ENCODE results near the gene SETD3.
A peak's percentile ranks its signal among the peaks of the same experiment; 100 is the strongest.

SETD3 gene

GRCh38 chr14:99479906-99480869 is at the start of gene SETD3:
SETD3 (minus strand) TSS chr14:99480859; CDS start chr14:99465805, 15,054 bp downstream.
- DNase-seq: peak; percentile 27

DNA sequence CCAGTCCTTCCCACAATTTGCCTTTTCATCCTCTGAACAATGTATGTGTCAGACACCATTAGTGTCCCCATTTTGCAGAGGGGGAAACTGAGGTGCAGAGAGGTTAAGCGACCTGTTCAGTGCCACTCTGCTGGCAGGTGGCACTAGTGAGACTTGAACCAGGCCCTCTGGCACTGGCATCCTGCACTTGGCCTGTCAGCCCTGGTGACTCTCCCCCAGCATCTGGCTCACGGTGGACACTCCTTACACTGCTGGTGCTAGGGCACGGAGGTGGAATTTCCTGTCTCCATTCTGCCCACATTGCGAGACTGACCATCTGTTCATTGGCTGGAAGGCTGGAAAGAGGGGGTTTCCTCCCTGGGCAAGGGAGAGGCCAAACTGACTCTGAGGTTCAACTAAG is 49.2 kb upstream of the SETD3 start:
- DNase-seq: no peak

GRCh38 chr14:99527427-99528076 is 46.9 kb upstream of the SETD3 start:
- no peak for DNase-seq

- DNase-seq: no peak
These were observed 46.4 kb upstream of the SETD3 start for GRCh38 chr14:99527026-99527425.

GRCh38 chr14:99525699-99526080 is 45.0 kb upstream of the SETD3 start:
- DNase-seq: no peak

GRCh38 chr14:99524804-99525698 is 44.4 kb upstream of the SETD3 start:
- no peak for DNase-seq

GRCh38 chr14:99524091-99524661 is 43.5 kb upstream of the SETD3 start:
- DNase-seq: no peak

- DNase-seq: no peak
These were observed 43.0 kb upstream of the SETD3 start for GRCh38 chr14:99523704-99524055.

DNA sequence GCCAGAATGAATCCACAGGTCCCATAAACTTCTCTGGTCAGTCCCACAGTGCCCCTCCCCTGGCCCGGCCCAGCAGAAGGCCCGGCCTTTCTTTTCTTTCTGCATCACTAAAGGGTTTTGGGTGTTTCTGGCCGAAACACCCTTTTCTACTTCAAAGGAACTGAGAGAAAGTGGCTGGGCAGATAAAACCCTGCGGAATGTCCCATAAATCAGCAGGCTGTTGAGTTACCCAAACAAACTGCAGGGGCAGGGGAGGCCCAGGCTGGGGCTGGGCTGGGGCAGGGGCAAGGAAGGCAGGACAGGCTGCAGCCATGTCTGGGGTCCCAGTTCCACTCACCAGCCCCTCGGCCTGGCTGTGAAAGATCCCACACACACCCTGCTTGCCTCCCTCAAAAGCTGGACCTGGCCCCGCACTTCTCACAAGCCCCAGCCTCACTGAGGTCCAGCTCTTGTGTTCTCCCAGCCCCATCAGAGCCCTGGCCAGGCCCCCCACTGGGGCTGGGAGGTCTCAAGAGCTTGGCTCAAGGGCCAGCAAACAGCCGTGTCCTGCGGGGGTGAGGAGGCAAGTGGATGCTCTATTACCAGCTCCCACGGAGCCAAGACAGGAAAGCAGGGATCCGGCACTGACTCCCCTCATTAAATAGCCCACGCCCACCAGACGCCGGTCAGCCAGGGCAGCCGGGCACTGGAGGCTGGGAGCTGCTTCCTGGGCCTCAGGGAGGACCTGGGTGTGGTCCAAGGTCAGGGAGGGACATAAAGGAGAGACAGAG is 42.5 kb upstream of the SETD3 start:
- no peak for DNase-seq

GRCh38 chr14:99522457-99522891 is 41.8 kb upstream of the SETD3 start:
- DNase-seq: no peak

GRCh38 chr14:99522025-99522401 is 41.4 kb upstream of the SETD3 start:
- no peak for DNase-seq

DNA sequence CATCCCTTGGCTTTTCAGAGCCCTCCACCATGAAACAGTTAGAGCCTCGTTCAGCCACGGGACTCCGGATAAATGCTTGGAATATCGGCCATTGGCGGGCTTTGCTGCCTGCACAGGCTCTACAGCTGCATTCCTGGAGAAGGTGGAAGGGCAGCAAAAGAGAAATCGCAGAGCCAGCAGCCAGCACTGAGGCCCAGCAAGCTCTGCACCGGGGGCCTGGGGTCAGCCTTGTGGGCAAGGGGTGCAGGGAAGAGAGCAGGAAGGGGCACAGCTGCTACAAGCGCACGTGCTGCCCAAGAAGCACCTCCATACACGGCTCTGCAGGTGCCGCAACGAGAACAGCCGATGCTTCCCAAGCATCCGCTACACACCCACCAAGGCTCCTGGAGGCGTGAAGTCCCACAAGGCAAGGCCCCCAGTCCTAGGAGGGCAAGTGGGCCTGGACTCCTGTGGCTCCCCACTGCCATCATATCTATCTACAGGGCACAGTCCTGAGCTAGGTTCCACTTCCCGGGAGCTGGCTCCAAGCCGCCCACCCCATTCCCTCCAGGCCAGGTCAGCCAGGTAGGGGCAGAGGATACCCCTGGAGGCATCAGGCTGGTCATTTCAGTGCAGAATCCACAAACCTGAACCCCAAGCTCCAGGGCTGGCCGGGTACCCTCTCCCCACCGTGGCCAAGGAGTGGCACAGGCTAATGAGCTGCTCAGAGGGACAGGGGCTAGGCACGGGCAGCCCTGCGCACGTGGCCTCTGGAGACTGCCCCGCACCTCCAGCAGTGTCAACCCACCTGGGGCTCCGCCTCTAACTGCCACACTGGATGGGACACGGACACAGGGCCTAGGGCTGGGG is 40.7 kb upstream of the SETD3 start:
- DNase-seq: no peak

GRCh38 chr14:99520571-99521081 is 40.0 kb upstream of the SETD3 start:
- no peak for DNase-seq

- no peak for DNase-seq
These were observed 39.3 kb upstream of the SETD3 start for GRCh38 chr14:99519931-99520421.

GRCh38 chr14:99519347-99519881 is 38.8 kb upstream of the SETD3 start:
- no peak for DNase-seq

DNA sequence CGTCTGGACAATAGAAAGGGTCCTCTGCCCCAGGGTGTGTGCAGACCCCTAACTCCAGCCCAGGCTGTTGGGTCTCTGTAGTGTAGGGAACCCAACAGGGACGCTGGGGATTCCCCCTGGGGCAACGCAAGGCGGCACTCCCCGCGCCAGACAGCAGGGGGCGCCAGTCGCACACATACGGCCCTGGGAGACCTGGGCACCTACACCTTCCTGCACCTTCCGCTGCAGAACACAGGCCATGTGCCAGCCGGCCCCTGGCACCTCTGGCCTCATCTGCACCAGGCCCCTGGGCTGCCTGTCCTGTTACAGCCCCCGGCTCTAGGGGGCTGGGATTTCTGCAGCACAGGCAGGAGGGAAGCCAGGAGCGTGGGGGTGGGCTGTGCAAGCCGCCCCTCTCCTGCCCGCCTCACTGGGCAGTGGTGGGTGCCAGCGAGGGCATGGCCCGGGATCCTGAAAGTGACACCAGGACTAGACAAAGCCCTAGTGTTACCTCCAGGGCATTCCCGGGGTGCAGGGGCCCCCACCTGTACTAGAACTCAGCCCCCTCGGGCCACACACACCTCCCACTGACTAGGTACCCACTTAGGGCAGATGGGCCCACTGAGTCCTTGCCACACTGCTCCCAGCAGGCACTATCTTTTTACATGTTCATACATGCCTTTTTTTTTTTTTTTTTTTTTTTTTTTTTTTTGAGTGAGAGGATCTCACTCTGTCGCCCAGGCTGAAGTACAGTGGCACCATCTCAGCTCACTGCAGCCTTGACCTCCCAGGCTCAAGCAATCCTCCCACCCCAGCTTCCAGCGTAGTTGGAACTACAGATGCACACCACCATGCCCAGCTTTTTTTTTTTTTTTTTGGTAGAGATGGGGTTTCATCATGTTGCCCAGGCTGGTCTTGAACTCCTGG is 38.0 kb upstream of the SETD3 start:
- peak; percentile 85 for DNase-seq

GRCh38 chr14:99517643-99518381 is 37.2 kb upstream of the SETD3 start:
- no peak for DNase-seq

GRCh38 chr14:99516871-99517642 is 36.4 kb upstream of the SETD3 start:
- no peak for DNase-seq
